Right renal pelvis (tissue), 4 donors: ENCODE measurements around the gene ZNF800. TPM values are rescaled to one million over a fixed set of nuclear protein-coding genes. Genes with fewer than 3 reads are reported as not detected.

Source experiments
- DNase-seq, 4 donors: peaks; one replicate each; pipeline ENCODE4 v3.0.0-alpha.2; 2013; ENCODE audit warnings: low read depth in 4 of 4, low spot score in 3 of 4, missing footprints in 1 of 4
- polyA plus RNA-seq, 4 donors: library from polyadenylated mRNA; unstranded; fragments of 120-200 nt; gene quantifications; one replicate each; pipeline ENCODE4 v1.2.1, GENCODE V29; 2013; ENCODE audit not compliant: insufficient read length in 4 of 4

Gene ZNF800
- polyA plus RNA-seq, 4 donors = 18.6 to 25.2 (median 22.6) TPM

DNA sequence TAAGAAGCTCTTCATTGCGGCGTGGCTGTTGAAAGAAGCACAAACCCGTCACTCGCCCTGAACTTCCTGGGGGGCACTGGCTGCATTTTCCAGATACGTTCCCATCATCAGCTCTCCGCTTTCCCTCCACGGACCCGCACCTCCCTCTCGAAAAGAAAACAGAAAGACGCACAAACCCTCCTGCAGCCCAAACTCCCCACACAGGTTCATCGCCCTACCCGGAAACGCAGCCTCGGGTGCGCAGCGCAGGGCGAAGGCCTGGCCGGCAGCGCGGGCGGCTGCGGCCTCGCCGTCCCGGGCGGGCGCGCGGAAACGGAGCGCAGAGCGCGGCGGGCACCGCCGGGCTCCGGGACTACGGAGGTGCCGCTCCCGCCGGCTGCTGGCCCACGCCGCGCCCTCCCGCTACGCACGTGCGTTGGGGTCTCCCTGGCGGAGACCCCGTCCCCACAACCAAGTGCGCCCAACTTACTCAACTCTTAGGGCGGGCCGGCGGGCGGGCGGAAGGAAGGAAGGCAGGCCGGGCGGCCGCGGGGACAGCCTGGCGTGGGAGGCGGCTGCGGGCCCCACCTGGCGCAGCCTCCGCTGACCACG lies 822 bp downstream of the ZNF800 start:
- peak in 2 of 4 donors; percentile 4 to 38 for DNase-seq

GRCh38 chr7:127390817-127391590 lies 1.5 kb downstream of the ZNF800 start:
- DNase-seq = no peak

- DNase-seq = no peak
Observed at GRCh38 chr7:127390186-127390816, 2.2 kb downstream of the ZNF800 start.

DNA sequence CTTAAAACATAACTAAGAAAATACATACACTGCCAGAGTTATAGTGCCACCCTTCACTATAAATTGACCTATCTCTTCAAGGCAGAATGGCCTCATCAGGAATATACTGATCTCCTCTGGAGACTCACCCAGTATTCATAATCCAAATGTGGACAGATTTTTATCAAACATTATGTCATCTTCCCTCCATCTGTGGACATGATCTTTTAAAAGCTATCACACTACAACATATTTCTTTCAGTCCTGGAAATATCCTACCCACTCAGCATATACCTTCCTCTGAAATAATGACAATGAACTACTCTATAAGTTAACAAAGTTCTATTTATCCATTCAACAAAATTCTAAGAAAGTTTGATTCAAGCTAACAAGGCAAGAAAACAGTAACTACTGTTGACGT lies 3.2 kb downstream of the ZNF800 start:
- no peak for DNase-seq

DNA sequence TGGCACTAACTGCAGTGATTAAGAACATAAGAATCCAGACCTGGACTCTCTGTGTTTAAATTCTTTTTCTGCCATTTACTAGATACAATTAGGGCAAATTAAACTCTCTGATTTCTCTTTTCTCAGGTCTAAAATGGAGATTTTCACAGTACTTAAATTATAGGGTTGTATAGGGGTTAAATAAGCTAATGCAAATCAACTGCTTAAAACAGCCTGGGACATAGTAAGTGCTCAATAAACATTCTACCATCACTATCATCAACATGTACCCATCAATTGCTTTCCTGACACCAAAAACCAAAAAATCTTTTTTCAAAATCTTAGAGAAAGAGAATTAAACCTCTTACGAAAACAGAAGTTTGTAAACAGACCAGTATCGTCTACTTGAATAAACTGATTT lies 4.5 kb downstream of the ZNF800 start:
- DNase-seq = no peak

- no peak for DNase-seq
Observed at GRCh38 chr7:127383123-127383835, 9.2 kb downstream of the ZNF800 start.

DNA sequence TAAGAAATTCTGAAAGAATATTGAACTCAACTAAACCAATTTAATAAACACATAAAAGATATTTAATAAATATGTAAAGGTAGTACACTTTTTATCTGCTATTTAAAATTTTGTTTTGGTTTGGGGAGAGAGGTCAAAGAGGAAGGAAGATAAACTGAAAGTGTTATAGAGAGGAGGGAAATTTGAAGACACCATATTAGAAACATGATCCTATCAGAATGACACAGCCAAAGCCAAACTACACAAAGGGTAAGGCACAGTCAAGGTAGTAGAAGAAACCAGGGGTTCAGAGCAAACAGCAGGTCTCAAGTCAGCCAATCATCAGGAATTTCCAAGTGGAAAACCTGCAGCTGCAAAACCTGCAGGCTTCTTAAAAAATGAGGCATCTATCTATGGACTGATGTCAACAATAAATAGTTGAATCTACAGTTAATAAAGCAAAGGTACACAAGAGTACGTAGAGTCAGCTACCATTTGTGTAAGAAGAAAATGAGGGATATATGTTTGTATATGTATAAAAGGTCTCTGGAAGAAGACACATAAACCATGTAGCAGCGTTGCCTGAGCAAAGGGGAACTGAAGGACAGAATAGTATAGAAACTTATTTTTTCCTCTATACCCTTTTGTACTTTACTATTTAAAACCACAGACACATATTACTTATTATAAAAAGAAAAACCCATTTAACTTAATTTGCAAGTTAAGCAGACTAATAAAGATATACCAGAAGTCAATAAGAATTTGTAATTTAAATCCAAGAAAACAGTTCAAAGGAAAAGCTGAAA lies 10.0 kb downstream of the ZNF800 start:
- no peak for DNase-seq

DNA sequence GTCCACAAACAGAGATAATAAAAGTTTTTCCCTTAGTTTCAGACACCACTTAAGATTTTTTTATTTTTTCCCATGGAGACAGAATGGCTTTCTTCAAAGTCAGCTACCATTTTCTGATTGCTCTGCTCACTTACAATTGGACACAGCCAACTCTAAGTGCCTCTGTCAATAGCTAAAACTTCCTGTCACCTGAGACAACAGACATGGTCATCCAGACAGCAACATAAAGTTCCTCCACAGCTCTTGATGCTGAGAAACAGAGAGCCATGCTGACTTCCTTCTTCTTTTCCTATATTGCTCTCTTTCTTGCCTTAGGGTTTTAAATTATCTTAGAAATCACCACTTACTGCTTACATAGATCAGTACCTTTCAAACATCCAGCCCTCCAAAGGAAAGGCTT lies 12.0 kb downstream of the ZNF800 start:
- no peak for DNase-seq

DNA sequence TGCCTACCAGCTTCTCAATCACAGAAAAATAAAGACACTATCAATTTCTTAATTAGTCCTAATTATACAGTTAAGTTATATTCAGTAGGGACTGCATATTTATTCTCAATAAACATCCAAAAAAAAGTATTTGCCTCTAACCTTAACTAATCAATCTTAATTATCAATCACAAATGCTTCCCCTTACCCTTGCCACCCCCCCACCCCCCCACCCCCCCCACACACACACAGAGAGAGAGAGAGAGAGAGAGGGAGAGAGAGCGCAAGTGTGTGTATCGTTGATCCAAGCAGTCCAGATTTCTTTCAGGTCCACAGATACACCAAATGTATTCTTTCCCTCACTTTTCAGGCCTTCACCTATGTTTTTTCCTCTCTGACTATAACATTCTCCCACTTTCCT lies 12.9 kb downstream of the ZNF800 start:
- no peak for DNase-seq

- no peak for DNase-seq
Observed at GRCh38 chr7:127378537-127378936, 14.0 kb downstream of the ZNF800 start.

- no peak for DNase-seq
Observed at GRCh38 chr7:127377425-127377824, 15.1 kb downstream of the ZNF800 start.

DNA sequence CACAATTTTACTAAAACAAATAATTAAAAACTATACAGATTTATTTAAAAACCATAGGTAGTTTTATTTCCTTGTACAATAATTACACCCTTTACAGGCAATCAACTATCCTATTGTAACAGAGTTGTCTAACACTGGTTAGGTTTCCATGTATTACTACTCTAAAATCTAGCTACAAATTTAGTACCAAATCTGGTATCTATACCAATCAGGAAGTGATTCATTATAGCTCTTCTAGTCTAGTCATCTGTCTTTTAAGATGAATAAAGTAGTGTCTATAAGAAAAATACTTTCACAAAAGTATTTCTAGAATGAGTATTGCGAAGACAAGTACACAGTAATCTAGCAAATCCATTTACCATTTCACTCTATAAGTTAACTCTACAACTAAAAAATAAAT lies 16.9 kb downstream of the ZNF800 start:
- DNase-seq = no peak

- no peak for DNase-seq
Observed at GRCh38 chr7:127367679-127368078, 24.8 kb downstream of the ZNF800 start.

DNA sequence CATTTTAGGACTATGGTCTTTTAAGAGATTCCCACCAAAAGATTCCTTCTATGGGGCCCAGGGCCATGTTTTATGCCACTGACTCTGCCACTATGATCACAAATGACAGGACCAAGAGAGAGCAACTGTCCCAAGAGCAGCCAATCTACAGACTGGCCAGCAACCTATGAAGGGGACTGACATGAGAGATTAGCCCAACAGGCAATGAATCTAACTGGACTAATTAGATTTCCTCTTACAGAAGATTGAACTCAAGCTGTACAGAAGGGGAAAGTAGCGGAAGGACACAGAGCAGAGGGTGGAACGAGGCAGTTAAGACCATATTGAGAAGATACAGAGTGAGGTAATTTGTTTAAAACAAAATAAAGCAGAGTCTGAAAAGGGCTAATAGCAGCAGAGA lies 25.8 kb downstream of the ZNF800 start:
- no peak for DNase-seq

DNA sequence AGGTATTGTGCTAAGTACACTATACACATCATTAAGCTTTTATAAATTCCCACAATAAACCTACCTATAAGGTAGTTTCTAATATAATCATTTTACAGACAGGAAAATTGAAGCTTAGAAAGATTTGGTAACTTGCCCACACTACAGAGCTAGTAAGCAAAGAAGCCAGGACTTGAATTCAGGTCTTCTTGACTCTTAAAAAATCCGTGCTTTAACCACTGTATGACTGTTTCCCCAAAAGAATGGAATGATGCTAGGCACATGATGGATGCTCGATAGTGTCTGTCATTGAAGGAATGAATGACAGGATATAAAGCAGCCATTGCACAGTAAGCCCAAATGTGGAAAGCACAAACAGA lies 26.6 kb downstream of the ZNF800 start:
- no peak for DNase-seq

DNA sequence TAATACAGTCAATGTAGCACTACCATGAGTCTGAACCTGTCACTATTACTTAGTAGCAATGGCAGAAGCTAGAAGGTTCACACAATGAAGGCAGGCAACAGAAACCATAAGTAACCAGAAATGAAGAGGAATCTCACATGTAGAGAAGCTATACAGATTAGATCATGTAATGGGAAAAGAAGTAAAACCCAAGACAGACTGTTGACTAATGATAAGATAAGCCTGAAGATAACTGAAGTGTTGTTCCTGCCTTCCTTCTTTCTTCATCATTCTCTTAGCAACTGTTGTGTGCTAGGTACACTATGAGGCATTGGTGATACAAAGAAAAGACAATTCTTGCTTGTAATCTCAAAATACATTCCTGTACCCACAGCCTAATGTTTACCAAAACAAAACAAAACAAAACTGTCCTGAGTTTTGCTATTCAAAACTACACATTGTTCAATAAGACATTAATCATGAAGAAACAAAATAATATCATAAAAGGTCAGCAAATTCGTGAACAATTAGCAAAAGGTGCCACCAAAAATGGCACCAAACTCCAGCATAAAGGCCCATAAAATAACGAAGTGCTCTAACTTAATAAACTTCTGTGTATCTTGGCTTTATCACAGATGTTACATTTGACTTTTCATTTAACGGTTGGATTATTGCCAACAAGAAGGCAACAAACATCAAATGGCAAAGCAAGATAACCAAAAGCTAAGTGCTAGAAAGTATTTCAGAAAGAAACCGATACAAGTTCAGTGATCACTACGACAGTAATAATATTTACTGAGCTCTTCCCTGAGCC lies 27.1 kb downstream of the ZNF800 start:
- DNase-seq = no peak

DNA sequence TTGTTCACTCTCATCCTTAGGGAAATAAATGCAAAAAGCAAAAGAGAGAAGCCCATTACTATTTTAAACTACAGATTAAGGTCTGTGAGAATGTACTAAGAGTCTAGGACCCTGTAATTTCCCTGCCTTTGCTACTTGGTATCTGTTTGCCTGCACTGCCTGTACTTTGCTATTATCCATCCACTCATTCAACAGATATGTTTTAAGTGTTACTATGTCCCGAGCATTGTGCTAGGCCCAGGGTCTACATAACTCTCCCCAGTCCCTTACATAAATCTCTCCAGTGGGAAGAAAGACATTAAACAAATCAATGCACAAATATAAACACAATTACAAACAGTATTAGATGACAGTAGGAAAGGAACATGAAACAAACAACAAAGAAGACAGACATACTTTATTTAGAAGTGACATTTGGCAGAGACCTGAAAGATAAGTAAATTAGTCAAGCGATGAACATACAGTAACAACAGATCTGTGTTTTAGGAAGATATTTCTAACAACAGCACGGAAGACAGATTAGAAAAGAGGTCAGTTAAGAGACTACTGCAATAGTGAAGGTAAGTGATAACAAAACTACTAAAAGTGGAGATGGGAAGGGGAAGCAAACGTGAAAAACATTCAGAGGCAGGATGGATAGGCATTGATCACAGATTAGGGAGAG lies 30.0 kb downstream of the ZNF800 start:
- DNase-seq = no peak

DNA sequence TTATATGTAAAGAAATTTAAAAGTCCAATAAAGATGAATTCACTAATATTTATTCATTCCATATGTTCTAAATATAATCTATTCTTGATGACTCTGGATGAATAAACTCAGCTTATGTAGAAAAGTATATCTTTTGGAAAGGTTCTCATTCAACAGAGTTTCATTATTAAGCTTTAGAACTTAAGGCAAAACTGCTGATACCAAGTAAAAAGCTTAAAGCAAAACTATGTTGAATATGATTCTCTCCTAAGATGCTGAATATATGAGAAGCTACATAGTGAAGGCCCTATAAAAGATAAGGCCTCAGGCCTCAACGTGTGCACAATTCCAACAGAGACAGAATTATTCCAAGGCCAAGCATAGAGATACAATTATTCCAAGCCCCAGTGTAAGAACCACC lies 30.8 kb downstream of the ZNF800 start:
- no peak for DNase-seq

- DNase-seq = no peak
Observed at GRCh38 chr7:127359011-127359410, 33.5 kb downstream of the ZNF800 start.
